BE2C (cell line): ENCODE data around the gene SKIC3.

ENCODE experiments used
- DNase-seq: peaks from one replicate; pipeline ENCODE4 v3.0.0-alpha.2; 2020
- H3K27me3 ChIP-seq: fragments of 250-450 bp; sonication (Bioruptor Pico); 2 replicates; pipeline ENCODE4 v1.5.1; 2020; ENCODE audit warnings: mild to moderate bottlenecking
- H3K36me3 ChIP-seq: fragments of 250-450 bp; sonication (Bioruptor Pico); 2 replicates; pipeline ENCODE4 v1.5.1; 2020; ENCODE audit warnings: mild to moderate bottlenecking
- H3K4me1 ChIP-seq: fragments of 250-450 bp; sonication (Bioruptor Pico); 2 replicates; pipeline ENCODE4 v1.5.1; 2020
- H3K4me3 ChIP-seq: 2 replicates; pipeline ENCODE4 v1.5.1; 2011; ENCODE audit warnings: low read depth, low read length
- H3K9me3 ChIP-seq: fragments of 250-450 bp; sonication (Bioruptor Pico); 2 replicates; pipeline ENCODE4 v1.5.1; 2020
- CTCF ChIP-seq: IDR thresholded peaks from 2 replicates; pipeline ENCODE4 v1.5.1; 2012; ENCODE audit warnings: mild to moderate bottlenecking, low read depth, low read length

The SKIC3 gene

DNA sequence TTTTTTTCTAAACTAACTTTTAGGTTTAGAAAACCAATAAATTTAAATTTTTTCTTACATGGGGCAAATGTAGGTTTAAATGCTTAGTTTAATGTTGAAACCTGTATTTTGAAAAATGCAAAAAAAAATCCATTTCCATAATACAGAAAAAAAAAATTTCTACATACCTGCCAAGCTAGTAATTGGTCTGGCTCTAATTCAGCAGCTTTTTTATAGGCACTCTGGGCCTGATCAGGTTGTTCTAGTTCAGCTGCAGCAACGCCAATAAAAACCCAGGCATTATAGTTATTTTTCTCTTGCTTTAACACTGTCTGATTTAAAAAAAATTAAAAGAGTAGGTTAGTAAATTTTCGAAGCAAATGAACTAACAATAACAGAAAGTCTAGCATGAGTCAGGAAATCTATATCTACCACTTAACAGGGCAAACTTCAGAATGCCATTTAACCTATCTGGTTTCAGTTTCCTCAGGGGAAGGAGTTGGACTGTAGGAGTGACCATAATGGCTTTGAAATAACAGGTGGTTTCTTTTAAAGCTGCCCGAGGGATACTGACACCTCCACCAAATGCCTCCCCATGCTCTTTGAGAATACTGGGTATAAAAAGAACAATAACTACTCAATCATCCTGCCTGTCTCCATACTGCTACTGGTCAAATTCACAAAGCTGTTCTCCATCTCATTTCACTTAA is 11.6 kb downstream of the SKIC3 start:
- Histone ChIP-seq H3K27me3 (no peaks in the 10 kb centered on the region), H3K4me1 (no peaks in the 10 kb centered on the region), H3K4me3 (no peak overlapping the region), H3K36me3 (peaks cover 60% of the 10 kb centered on the region), H3K9me3 (no peaks in the 10 kb centered on the region)
- DNase-seq = no peak
- no peak for TF ChIP-seq CTCF

- no peak for DNase-seq
- Histone ChIP-seq H3K36me3 (peaks cover 46% of the 10 kb centered on the region), H3K9me3 (no peaks in the 10 kb centered on the region), H3K27me3 (no peaks in the 10 kb centered on the region), H3K4me3 (no peak overlapping the region), H3K4me1 (no peaks in the 10 kb centered on the region)
- TF ChIP-seq CTCF = no peak
These were observed 17.3 kb downstream of the SKIC3 start for GRCh38 chr5:95537501-95537900.

DNA sequence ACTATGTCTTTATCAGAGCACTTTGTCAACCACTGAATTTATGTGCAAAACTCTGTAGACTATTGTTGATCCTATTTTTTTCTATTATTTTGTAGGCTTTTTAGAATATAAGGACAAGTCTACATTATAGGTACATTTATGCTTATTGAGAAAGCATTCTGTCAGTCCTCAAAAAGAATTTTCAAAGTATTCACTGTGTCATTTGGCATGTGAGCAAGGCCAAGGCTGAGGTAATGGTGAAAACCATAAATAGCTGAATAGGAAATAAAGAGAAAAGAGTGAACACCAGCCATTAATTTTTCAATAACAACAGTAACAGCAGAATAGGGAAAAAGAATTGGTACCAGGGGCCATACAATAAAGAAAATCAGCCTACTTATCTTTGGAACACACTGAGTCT is 21.0 kb downstream of the SKIC3 start:
- no peaks in the 10 kb centered on the region for H3K4me1 ChIP-seq
- H3K9me3 ChIP-seq = no peaks in the 10 kb centered on the region
- H3K27me3 ChIP-seq = no peaks in the 10 kb centered on the region
- DNase-seq = no peak
- no peak for TF ChIP-seq CTCF
- peaks cover 33% of the 10 kb centered on the region for H3K36me3 ChIP-seq
- no peak overlapping the region for H3K4me3 ChIP-seq

- Histone ChIP-seq H3K4me3 (no peak overlapping the region), H3K27me3 (no peaks in the 10 kb centered on the region), H3K4me1 (no peaks in the 10 kb centered on the region), H3K36me3 (peaks cover 37% of the 10 kb centered on the region), H3K9me3 (no peaks in the 10 kb centered on the region)
- no peak for DNase-seq
- TF ChIP-seq CTCF = no peak
These were observed 21.7 kb downstream of the SKIC3 start for GRCh38 chr5:95533106-95533505.

DNA sequence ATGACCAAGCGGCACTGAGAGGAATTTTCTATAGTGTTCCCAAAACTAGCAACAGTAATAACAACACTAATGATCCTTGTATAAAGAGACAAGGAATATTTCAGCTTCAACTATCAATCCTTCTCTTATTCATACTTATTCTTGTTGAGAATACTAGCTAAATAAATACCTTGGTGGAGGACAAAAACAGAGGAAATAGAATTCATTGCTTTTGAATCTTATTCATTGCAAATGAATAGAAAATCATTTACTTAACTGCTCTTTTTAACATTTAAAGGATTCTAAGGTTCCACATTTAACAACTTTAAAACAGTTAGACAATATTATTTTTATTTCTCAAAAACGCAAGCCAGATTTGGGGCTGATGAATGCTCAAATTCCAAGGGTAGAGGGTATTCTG is 22.4 kb downstream of the SKIC3 start:
- peaks cover 41% of the 10 kb centered on the region for H3K36me3 ChIP-seq

More for the DNA sequence above, 22.4 kb downstream of the SKIC3 start:
- Histone ChIP-seq H3K27me3 (no peaks in the 10 kb centered on the region), H3K4me3 (no peak overlapping the region), H3K9me3 (no peaks in the 10 kb centered on the region), H3K4me1 (no peaks in the 10 kb centered on the region)
- DNase-seq = no peak
- TF ChIP-seq CTCF = no peak
